Iris pigment epithelial cell (primary cell): Measurements from ENCODE around the gene IQGAP2.
"Not testable (repeated sequence)": the region's sequence is repeated elsewhere in the genome, so short reads cannot be mapped to it uniquely, and the experiment has no call there.

Experiments used
- DNase-seq: peaks from one replicate; pipeline ENCODE4 v3.0.0-alpha.2; 2011; ENCODE audit warnings: low read depth

The IQGAP2 gene

GRCh38 chr5:76419597-76420298 lies 16.7 kb downstream of the IQGAP2 start:
- DNase-seq = no peak

- DNase-seq = peak; percentile 69
These were observed 19.1 kb downstream of the IQGAP2 start for GRCh38 chr5:76422227-76422626.

GRCh38 chr5:76422742-76423141 lies 19.7 kb downstream of the IQGAP2 start:
- DNase-seq = no peak

GRCh38 chr5:76425146-76425545 lies 22.1 kb downstream of the IQGAP2 start:
- no peak for DNase-seq

- DNase-seq = no peak
These were observed 23.1 kb downstream of the IQGAP2 start for GRCh38 chr5:76425928-76426804.

- no peak for DNase-seq
These were observed 24.4 kb downstream of the IQGAP2 start for GRCh38 chr5:76427206-76428140.

GRCh38 chr5:76428550-76428949 lies 25.5 kb downstream of the IQGAP2 start:
- DNase-seq = not testable (repeated sequence)

- DNase-seq = no peak
These were observed 30.2 kb downstream of the IQGAP2 start for GRCh38 chr5:76433261-76433660.

- not testable (repeated sequence) for DNase-seq
These were observed 34.4 kb downstream of the IQGAP2 start for GRCh38 chr5:76437507-76437906.

- DNase-seq = no peak
These were observed 34.9 kb downstream of the IQGAP2 start for GRCh38 chr5:76438025-76438424.

- no peak for DNase-seq
These were observed 36.1 kb downstream of the IQGAP2 start for GRCh38 chr5:76439201-76439600.

GRCh38 chr5:76439929-76440328 lies 36.8 kb downstream of the IQGAP2 start:
- no peak for DNase-seq

GRCh38 chr5:76441101-76441500 lies 38.0 kb downstream of the IQGAP2 start:
- DNase-seq = no peak

- no peak for DNase-seq
These were observed 39.0 kb downstream of the IQGAP2 start for GRCh38 chr5:76441890-76442673.

GRCh38 chr5:76443066-76443800 lies 40.1 kb downstream of the IQGAP2 start:
- no peak for DNase-seq

GRCh38 chr5:76445063-76445462 lies 42.0 kb downstream of the IQGAP2 start:
- DNase-seq = no peak

- DNase-seq = no peak
These were observed 42.7 kb downstream of the IQGAP2 start for GRCh38 chr5:76445830-76446229.

- DNase-seq = no peak
These were observed 43.7 kb downstream of the IQGAP2 start for GRCh38 chr5:76446776-76447175.

GRCh38 chr5:76449606-76450005 lies 46.5 kb downstream of the IQGAP2 start:
- DNase-seq = no peak

- DNase-seq = peak; percentile 50
These were observed 47.0 kb downstream of the IQGAP2 start for GRCh38 chr5:76450054-76450453.
